ENCODE measurements around the gene FBXO3.

DNA sequence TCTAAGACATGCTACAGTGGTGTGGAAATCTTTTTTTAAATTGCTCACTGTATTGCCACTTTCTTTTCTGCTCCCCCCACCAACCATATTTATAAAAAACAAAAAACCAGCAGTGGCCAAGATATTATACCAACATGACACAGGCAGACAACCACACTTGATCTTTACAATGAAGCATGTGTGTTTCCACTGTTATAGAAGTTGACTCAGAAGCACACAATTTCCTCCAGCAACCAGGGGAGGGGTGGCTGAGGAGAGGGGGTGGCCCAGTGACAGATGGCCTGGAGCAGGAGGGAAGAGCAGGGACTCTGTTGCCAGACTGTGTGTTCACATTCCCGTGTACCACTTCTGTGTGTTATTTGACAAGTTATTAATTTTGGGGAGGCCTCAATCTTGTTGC is 52.9 kb downstream of the FBXO3 start:
- no peak for TF ChIP-seq POLR2A (IDR thresholded peaks at IDR 0.05; ENCODE audit: low read depth, low read length)
- no peak for TF ChIP-seq POLR2AphosphoS5 (IDR thresholded peaks at IDR 0.05; ENCODE audit: low read depth, low read length)
- no peak for TF ChIP-seq TAF1 (IDR thresholded peaks at IDR 0.05; ENCODE audit: low read depth, low read length)

Measured in GM12891 (cell line).